Bronchial epithelial cell (primary cell): ENCODE results near the gene OTOS. TPM values are rescaled to one million over a fixed set of nuclear protein-coding genes. Genes with fewer than 3 reads are reported as not detected.
A peak's percentile ranks its signal among the peaks of the same experiment; 100 is the strongest.

ENCODE experiments used
- DNase-seq: peaks from one replicate; pipeline ENCODE4 v3.0.0-alpha.2; 2010; ENCODE audit warnings: low read depth
- FAIRE-seq: peaks from 2 replicates; lab custom pipeline; 2011; peaks lifted over from hg19 to GRCh38; lab: Jason Lieb, UNC
- H3K27me3 ChIP-seq: 2 replicates; pipeline ENCODE4 v1.5.1; 2011; ENCODE audit warnings: low read length; ENCODE audit not compliant: control insufficient read depth, insufficient read depth
- H3K36me3 ChIP-seq: 2 replicates; pipeline ENCODE4 v1.5.1; 2011; ENCODE audit warnings: low read length; ENCODE audit not compliant: control insufficient read depth, insufficient read depth
- H3K4me3 ChIP-seq: 2 replicates; pipeline ENCODE4 v1.5.1; 2011; ENCODE audit warnings: mild to moderate bottlenecking, low read depth, low read length, control low read depth
- CTCF ChIP-seq: IDR thresholded peaks from 2 replicates; pipeline ENCODE4 v1.5.1; 2011; ENCODE audit warnings: mild to moderate bottlenecking, moderate library complexity, low read length, control low read depth, inconsistent platforms; ENCODE audit not compliant: insufficient read depth, severe bottlenecking
- total RNA-seq: library from RNA; depleted of rRNA; stranded (reverse); fragments of >200 nt; gene quantifications from 2 replicates; pipeline ENCODE4 v1.2.1, GENCODE V29; 2014

The OTOS gene
- total RNA-seq, 1 donor from 2014 or later, result not detected

GRCh38 chr2:240134466-240134865 is 6.0 kb downstream of the OTOS start:
- FAIRE-seq, result no peak
- no peak for TF ChIP-seq CTCF
- no peak for DNase-seq
- Histone ChIP-seq H3K36me3 (peaks cover 23% of the 10 kb centered on the region), H3K4me3 (no peak overlapping the region), H3K27me3 (no peaks in the 10 kb centered on the region)

- peaks cover 25% of the 10 kb centered on the region for H3K36me3 ChIP-seq
- FAIRE-seq (no peak), DNase-seq (no peak)
- no peak for TF ChIP-seq CTCF
- H3K4me3 ChIP-seq, result no peak overlapping the region
- H3K27me3 ChIP-seq, result no peaks in the 10 kb centered on the region
These were observed 7.1 kb downstream of the OTOS start for GRCh38 chr2:240133401-240133800.

- Histone ChIP-seq H3K36me3 (peaks cover 25% of the 10 kb centered on the region), H3K27me3 (no peaks in the 10 kb centered on the region), H3K4me3 (no peak overlapping the region)
- FAIRE-seq (no peak), DNase-seq (no peak)
- no peak for TF ChIP-seq CTCF
These were observed 7.8 kb downstream of the OTOS start for GRCh38 chr2:240132651-240132980.

GRCh38 chr2:240131941-240132650 is 8.4 kb downstream of the OTOS start:
- peaks cover 27% of the 10 kb centered on the region for H3K36me3 ChIP-seq
- H3K4me3 ChIP-seq, result no peak overlapping the region
- DNase-seq (no peak), FAIRE-seq (no peak)
- peak; percentile 36 for TF ChIP-seq CTCF
- no peaks in the 10 kb centered on the region for H3K27me3 ChIP-seq

GRCh38 chr2:240131296-240131695 is 9.2 kb downstream of the OTOS start:
- Histone ChIP-seq H3K4me3 (no peak overlapping the region), H3K36me3 (peaks cover 27% of the 10 kb centered on the region), H3K27me3 (no peaks in the 10 kb centered on the region)
- TF ChIP-seq CTCF, result no peak
- DNase-seq (no peak), FAIRE-seq (no peak)

GRCh38 chr2:240130393-240131195 is 9.9 kb downstream of the OTOS start:
- Histone ChIP-seq H3K4me3 (no peak overlapping the region), H3K27me3 (no peaks in the 10 kb centered on the region), H3K36me3 (peaks cover 27% of the 10 kb centered on the region)
- TF ChIP-seq CTCF, result no peak
- DNase-seq (no peak), FAIRE-seq (no peak)
